H54 (cell line): ENCODE results near the gene BRINP3.

Experiments used
- DNase-seq: peaks from one replicate; pipeline ENCODE4 v3.0.0; 2011; ENCODE audit warnings: low spot score, mixed read lengths; ENCODE audit not compliant: insufficient read length
- FAIRE-seq: peaks from 3 replicates; lab custom pipeline; 2011; peaks lifted over from hg19 to GRCh38; lab: Jason Lieb, UNC
- POLR2A ChIP-seq: IDR thresholded peaks from 2 replicates; pipeline ENCODE4 v1.6.1; 2011; ENCODE audit warnings: low read depth, mild to moderate bottlenecking, low read length

BRINP3 gene

DNA sequence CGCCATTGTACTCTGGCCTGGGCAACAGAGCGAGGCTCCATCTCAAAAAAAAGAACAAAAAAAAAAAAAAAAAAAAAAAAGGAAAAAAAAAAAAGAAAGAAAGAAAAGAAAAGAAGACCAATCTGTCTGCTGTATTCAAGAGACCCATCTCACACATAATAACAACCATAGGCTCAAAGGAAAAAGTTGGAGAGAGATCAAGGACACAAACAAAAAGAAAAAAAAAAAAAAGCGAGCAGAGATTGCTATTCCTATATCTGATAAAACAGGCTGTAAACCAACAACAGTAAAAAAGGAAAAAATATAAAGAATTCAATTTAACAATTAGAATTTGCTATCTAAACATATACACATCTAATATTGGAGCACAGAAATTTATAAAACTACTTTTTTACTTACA lies 150.4 kb downstream of the BRINP3 start:
- TF ChIP-seq POLR2A: no peak
- no peak for FAIRE-seq
- no peak for DNase-seq

DNA sequence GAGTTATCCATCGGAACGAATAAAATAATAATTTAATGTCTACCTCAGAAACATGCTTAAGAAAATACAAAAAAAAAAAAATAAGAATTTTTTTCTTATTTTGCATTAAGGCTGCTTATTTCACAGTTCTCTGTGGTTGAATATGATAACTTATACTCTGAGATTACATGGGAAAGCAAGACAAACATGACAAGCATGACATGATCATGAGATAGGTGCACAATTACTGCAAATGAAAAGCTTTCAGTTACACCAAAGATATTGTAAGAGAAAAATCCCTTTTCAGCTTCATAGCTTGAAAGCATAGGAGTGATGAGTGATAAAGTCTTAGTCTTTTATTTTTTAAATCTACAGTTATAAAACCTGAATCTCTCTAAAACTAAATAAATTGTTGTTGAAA lies 154.1 kb downstream of the BRINP3 start:
- no peak for FAIRE-seq

DNA sequence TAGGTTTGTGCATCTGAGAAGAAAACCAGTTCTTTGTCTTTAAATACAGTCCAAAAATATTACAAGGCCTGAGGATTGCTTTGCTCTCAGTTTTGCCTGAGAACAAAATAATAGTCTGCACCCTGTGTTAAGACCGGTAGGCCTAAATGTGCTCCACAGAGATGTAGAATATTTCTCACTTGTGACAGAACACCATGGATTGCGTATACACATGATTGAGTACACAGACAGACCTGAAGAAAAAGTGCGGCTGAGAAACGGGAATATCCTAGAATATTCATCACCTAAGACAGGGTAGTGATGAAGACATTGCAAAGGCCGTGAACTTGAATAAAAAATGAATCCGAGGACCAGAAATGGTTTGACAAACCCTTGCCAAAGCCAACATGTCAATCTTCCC lies 155.4 kb downstream of the BRINP3 start:
- FAIRE-seq: no peak

More for the DNA sequence above, 154.1 kb downstream of the BRINP3 start:
- TF ChIP-seq POLR2A: no peak
- no peak for DNase-seq

DNA sequence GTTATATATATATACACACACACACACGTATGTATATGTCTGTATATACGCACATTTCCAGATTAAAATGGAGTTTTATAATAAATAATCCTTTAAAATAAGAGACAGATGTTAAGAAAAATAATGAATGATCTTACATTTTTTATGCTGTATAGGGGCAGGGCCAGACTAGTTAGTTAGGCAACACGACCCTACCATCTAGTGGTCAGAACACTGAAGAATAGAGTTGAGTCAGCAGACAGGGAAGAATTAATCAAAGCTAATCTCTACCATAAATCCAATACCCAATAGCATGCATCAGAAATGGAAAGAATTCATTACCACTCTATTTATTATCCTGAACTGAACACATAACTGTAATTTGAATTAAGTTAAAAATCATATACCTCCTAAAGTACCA lies 156.7 kb downstream of the BRINP3 start:
- FAIRE-seq (peak; percentile 20), DNase-seq (no peak)
- no peak for TF ChIP-seq POLR2A

More for the DNA sequence above, 155.4 kb downstream of the BRINP3 start:
- no peak for TF ChIP-seq POLR2A
- no peak for DNase-seq

DNA sequence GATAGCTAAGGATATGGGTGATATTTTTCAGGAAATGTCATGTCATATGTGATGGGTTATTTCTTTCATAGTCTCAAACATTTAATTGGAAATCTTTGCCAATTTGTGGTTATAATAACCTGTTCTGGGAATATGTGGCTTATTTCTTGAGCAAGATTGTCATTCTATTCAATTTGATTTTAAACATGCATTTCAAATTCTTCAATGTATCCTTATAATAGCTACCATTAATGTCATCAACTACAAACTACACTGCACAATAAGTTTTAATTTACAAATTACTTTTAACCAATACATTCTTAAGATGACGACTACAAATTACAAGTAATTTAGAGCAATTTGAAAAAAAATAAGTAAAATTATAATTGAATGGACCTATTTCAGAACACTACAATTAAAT lies 164.9 kb downstream of the BRINP3 start:
- no peak for TF ChIP-seq POLR2A
- DNase-seq (no peak), FAIRE-seq (no peak)

DNA sequence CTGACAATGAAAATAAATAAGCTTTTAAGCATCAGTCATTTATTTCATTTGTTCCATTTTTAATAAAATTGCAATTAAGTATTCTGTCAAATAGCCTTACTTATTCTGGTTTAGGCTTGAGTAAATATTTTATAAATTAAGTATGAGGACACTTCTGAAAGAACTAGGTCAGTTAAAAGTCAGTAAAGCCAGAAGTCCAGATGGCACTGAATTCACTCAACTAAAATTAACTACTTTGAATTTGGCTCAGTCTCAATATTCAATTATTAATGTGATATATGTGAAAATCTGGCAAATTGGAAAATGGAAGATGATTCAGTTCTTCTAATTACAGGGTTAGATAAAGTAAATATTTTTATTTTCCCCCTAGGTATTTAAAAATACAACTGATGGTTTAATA lies 174.2 kb downstream of the BRINP3 start:
- no peak for DNase-seq
- TF ChIP-seq POLR2A: no peak
- FAIRE-seq: no peak

DNA sequence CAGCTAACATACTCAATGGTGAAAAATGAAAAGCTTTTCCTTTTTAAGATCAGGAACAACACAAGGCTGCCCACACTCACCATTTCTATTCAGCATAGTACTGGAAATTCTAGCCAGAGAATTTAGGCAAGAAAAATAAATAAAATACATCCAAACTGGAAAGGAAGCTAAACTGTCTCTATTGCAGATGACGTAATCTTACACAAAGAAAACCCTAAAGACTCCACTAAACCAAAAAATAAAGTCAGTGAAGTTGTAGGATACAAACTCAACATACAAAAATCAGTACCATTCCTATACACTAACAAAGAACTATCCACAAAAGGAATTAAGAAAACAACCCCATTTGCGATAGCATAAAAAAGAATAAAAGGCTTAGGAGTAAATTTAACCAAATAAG lies 181.2 kb downstream of the BRINP3 start:
- no peak for FAIRE-seq
- TF ChIP-seq POLR2A: no peak
- DNase-seq: no peak

DNA sequence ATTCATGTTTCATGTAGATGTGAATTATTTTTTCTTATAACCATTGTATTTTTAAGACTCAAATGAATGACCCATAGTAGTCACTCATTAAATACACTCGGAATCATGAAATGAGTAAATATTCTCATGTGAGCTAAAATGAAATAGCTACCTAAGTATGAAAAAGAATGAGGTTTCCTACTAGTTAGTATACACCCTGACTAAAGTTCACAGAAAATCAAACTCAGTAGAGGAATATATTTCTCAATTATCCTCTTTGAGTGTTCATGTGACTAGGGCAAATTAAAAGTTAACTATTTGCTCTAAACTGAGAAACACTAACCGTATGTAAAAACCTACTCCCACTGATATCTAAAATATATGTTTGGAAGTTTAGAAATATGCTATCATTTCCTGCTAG lies 187.8 kb downstream of the BRINP3 start:
- FAIRE-seq: no peak
- TF ChIP-seq POLR2A: no peak

DNA sequence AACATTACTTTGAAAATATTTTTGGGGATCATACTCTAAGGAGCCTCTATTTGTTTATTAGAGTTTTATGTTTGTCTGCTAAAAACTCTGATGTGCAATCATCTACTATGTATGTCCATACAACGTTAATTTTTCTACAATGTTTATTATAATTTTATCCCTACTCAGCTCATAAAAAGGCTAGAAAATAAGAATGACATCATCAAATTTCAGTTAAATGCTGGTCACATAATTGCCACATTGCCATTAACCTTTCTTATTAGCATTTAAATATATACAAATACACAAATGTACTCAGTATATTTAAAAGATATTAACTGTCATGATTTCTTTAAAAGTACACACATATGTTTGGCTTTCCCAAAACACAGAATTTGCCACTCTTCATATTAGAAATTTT lies 191.6 kb downstream of the BRINP3 start:
- no peak for DNase-seq
- FAIRE-seq: no peak
- TF ChIP-seq POLR2A: no peak

More for the DNA sequence above, 187.8 kb downstream of the BRINP3 start:
- DNase-seq: no peak

DNA sequence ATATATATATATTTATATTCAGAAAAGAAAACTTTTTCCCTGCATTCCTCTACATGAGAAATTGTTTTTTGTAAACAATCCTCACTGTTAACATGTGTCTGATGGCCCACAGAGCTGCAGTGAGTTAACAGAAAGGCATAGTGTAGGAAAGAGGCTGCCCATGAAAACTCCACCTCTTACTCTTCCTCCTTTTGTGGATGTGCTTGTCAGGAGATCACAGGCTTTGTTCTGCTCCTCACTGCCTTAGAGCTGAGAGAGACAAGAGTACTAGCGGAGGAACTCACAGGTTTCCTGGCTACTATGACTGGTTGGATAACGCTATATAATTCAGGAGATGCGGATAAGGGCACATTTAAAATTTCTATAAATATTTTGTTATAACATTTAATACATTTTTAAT lies 200.6 kb downstream of the BRINP3 start:
- DNase-seq: no peak
- TF ChIP-seq POLR2A: no peak
- no peak for FAIRE-seq

DNA sequence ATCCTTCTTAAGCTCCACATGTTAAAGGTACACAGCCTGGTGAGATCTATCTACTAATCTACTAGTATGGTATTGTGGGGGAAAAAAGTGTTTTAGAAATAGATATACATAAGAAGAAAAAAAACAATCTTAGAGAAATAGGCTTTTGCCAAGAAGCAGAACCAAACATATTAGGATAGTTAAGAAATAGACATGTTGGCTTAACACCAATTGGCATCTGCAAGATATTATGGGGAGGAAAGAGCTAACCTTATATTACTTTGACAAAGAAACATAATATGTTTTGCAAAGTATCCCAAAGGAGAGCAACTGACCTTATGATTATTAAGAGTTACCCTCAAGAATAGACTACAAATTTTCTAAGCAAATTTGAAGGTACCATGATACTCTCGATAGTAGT lies 202.9 kb downstream of the BRINP3 start:
- no peak for TF ChIP-seq POLR2A
- FAIRE-seq (no peak), DNase-seq (no peak)

DNA sequence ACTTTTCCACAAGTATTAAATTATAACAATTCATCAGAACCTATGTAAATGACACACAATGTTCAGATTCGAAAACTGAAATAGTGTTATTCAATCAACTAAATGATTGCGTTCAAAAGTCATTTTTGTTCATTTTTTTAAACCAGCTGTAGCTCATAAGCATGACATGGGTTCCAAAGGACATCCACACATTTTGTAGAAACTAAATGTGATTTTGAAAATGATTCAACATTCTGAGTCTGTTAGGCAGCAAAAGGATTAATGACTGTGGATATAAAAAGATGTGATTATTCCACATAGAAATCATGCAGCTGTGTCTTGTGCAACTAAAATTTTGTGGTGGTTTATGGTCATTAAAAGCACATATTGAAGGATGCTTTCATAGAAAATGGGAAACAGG lies 204.5 kb downstream of the BRINP3 start:
- TF ChIP-seq POLR2A: no peak
- DNase-seq (no peak), FAIRE-seq (no peak)

DNA sequence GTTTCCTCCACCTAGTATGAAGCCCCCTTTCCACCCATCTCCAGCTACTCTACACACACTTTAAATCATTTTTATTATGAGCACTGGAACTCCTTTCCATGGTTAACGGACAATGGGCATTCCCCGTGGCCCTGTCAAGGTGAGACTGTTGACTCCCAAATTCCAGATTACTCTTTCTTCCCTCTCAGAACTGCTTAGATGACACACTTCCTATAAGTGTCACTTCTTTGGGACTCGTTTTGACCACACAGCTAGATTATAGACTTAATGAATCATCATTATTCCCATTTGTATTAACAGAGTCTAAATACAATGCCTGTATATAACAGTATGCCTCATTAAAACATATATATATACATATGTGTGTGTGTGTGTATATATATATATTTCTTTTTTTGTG lies 215.1 kb downstream of the BRINP3 start:
- TF ChIP-seq POLR2A: no peak
- DNase-seq (no peak), FAIRE-seq (no peak)

DNA sequence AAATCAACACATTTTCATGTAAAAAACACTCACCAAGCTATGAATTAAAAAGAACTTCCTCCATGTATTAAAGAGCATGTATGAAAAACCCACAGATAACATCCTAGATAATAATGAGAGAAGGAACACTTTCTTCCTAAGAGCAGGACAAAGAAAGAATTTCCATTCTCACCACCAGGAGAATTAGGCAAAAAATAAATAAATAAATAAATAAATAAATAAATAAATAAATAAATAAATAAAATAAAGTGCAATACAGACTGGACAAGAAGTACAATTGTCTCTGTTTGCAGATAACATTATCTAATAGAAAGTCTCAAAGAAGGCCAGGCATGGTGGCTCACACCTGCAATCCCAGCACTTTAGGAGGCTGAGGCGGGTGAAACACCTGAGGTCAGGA lies 218.2 kb downstream of the BRINP3 start:
- no peak for TF ChIP-seq POLR2A
- no peak for FAIRE-seq

DNA sequence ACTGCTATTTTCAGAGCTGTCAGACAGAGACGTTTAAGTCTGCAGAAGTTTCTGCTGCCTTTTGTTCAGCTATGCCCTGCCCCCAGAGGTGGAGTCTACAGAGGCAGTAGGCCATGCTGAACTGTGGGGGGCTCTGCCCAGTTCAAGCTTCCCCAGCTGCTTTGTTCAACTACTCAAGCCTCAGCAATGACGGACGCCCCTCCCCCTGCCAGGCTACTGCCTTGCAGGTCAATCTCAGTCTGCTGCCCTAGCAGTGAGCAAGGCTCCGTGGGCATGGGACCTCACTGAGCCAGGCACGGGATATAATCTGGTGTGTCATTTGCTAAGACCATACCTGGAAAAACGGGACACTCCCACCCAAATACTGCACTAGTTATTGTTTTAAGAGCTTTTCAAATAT lies 219.7 kb downstream of the BRINP3 start:
- DNase-seq: no peak
- no peak for TF ChIP-seq POLR2A
- FAIRE-seq: no peak

More for the DNA sequence above, 218.2 kb downstream of the BRINP3 start:
- no peak for DNase-seq

DNA sequence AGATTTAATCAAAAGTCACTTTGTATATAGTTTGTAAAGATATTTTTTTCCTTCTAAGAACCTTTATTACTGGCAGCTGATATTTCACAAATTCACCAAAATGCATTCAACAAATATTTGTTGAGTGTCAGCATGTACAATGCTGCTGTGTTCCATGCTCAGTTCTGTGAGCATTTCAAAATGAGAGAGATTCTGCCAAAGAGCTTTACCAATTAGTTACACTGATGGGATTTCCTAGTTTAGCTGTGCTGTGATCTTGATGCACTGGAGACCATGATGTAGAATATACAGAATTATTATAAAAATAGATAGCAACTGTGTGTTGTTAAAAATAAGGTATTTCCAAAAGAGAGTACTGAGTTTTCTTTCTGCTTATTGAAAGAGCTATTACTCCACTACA lies 225.6 kb downstream of the BRINP3 start:
- DNase-seq: no peak
- no peak for TF ChIP-seq POLR2A
- FAIRE-seq: no peak
